ENCODE data around the gene KIAA2012.

DNA sequence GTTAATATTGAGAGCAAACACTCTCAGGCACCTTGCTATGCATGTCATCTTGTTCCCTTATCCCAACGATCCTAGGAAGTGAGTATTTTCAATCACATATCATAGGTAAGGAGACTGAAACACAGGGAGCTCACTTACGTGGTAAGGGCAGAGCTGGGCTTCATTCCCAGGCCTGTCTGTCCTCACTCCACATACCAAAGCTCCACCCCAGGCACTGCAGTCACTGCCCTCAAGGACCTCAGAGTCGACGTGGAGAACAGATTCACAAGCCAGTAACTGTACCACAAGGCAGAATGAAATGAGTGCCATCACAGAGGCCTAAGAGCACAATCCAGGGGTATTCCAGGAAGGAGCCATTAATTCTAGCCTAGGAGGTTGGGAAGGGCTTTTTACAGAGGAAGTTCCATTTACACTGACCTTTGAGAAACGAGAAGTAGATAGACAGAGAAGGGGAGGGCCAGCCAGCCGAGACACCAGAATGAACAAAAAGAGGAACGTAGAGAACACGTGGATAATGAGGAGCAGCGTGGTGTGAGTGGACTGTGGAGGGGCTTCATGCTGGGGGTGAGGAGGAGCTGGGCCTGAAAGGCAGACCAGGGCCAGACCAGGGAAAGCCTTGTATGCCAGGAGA lies 48.6 kb downstream of the KIAA2012 start:
- TF ChIP-seq, protein P1, sequence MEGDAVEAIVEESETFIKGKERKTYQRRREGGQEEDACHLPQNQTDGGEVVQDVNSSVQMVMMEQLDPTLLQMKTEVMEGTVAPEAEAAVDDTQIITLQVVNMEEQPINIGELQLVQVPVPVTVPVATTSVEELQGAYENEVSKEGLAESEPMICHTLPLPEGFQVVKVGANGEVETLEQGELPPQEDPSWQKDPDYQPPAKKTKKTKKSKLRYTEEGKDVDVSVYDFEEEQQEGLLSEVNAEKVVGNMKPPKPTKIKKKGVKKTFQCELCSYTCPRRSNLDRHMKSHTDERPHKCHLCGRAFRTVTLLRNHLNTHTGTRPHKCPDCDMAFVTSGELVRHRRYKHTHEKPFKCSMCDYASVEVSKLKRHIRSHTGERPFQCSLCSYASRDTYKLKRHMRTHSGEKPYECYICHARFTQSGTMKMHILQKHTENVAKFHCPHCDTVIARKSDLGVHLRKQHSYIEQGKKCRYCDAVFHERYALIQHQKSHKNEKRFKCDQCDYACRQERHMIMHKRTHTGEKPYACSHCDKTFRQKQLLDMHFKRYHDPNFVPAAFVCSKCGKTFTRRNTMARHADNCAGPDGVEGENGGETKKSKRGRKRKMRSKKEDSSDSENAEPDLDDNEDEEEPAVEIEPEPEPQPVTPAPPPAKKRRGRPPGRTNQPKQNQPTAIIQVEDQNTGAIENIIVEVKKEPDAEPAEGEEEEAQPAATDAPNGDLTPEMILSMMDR (IDR thresholded peaks at IDR 0.05; ENCODE audit: insufficient read depth, low read length), result no peak
- no peak for TF ChIP-seq GABPA (IDR thresholded peaks at IDR 0.05; ENCODE audit: low read depth)
- TF ChIP-seq POLR2AphosphoS5 (IDR thresholded peaks at IDR 0.05; ENCODE audit: low read depth), result peak; percentile 46
- TF ChIP-seq, protein P2, sequence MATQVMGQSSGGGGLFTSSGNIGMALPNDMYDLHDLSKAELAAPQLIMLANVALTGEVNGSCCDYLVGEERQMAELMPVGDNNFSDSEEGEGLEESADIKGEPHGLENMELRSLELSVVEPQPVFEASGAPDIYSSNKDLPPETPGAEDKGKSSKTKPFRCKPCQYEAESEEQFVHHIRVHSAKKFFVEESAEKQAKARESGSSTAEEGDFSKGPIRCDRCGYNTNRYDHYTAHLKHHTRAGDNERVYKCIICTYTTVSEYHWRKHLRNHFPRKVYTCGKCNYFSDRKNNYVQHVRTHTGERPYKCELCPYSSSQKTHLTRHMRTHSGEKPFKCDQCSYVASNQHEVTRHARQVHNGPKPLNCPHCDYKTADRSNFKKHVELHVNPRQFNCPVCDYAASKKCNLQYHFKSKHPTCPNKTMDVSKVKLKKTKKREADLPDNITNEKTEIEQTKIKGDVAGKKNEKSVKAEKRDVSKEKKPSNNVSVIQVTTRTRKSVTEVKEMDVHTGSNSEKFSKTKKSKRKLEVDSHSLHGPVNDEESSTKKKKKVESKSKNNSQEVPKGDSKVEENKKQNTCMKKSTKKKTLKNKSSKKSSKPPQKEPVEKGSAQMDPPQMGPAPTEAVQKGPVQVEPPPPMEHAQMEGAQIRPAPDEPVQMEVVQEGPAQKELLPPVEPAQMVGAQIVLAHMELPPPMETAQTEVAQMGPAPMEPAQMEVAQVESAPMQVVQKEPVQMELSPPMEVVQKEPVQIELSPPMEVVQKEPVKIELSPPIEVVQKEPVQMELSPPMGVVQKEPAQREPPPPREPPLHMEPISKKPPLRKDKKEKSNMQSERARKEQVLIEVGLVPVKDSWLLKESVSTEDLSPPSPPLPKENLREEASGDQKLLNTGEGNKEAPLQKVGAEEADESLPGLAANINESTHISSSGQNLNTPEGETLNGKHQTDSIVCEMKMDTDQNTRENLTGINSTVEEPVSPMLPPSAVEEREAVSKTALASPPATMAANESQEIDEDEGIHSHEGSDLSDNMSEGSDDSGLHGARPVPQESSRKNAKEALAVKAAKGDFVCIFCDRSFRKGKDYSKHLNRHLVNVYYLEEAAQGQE (IDR thresholded peaks at IDR 0.05; ENCODE audit: insufficient replicate concordance, low read depth), result no peak
- peak; percentile 86 for TF ChIP-seq SPI1 (IDR thresholded peaks at IDR 0.05; ENCODE audit: borderline replicate concordance, low read depth)

Measured in HL-60 (cell line).